ENCODE measurements around the gene TMTC4. TPM values are rescaled to one million over a fixed set of nuclear protein-coding genes. Genes with fewer than 3 reads are reported as not detected.

Gene TMTC4
- polyA plus RNA-seq, 3 donors = 2.1 to 11.5 (median 3.9) TPM

DNA sequence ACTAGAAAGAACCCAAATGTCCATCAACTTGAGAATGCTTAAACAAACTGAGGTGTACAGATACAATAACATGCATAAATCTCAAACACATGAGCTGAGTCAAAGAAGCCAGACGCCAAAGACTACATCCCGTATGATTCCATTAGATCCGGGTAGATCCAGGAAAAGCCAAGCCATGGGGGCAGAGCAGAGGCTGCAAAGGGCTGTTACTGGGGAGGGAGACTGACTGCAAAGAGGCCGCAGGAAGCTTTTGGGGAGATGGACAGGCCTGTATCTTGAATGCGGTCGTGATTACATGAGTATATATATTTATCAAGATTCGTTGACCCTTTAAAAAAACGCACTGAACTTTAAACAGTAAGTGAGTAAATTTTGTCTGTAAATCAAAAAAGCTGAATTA is 114.7 kb downstream of the TMTC4 start:
- no peak overlapping the region for H3K4me3 ChIP-seq (replicated peaks in 1 of 3; ENCODE audit: low read depth in 2 of 3, low read length in 3 of 3)
- DNase-seq = no peak

More for the DNA sequence above, 114.7 kb downstream of the TMTC4 start:
- Histone ChIP-seq H3K36me3 (replicated peaks in 1 of 2; ENCODE audit: control insufficient read depth in 1 of 2, insufficient read depth in 2 of 2, low read length in 2 of 2) (no peaks in the 10 kb centered on the region), H3K4me1 (ENCODE audit: control insufficient read depth in 1 of 2, insufficient read depth in 2 of 2, low read length in 2 of 2) (no peaks in the 10 kb centered on the region), H3K79me2 (ENCODE audit: insufficient read depth, low read length) (no peaks in the 10 kb centered on the region), H4K20me1 (ENCODE audit: insufficient read depth, low read length) (no peaks in the 10 kb centered on the region), H3K9ac (ENCODE audit: insufficient read depth, low read length, poor library complexity, severe bottlenecking) (no peak overlapping the region), H3K27me3 (ENCODE audit: control insufficient read depth in 2 of 2, insufficient read depth in 2 of 2, low read length in 2 of 2) (no peaks in the 10 kb centered on the region), H3K4me2 (replicated peaks; ENCODE audit: extremely low read depth, low read length, poor library complexity, severe bottlenecking) (no peak overlapping the region), H3K9me3 (replicated peaks in 1 of 2; ENCODE audit: control insufficient read depth in 1 of 2, insufficient read depth in 1 of 2, low read length in 2 of 2) (no peaks in the 10 kb centered on the region), H3K27ac (ENCODE audit: low read depth in 1 of 2, low read length in 2 of 2) (no peak overlapping the region), H2AFZ (ENCODE audit: insufficient read depth, low read depth, low read length, poor library complexity, severe bottlenecking) (no peak overlapping the region)
- Mint-ChIP-seq H3K36me3 (no peaks in the 10 kb centered on the region), H3K27me3 (ENCODE audit: low read depth in 3 of 3) (peaks cover 1 to 5% (median 2%) of the 10 kb centered on the region in 3 donors), H3K4me3 (no peak overlapping the region), H3K4me1 (no peaks in the 10 kb centered on the region), H3K27ac (no peak overlapping the region), H3K9me3 (no peaks in the 10 kb centered on the region)
- intact Hi-C loops (cut with micrococcal nuclease) = no loop called here
- WGBS (ENCODE audit: insufficient coverage) = no CpG with 5 or more reads among the region's 8 CpGs
- TF ChIP-seq CTCF (IDR thresholded peaks at IDR 0.05) = no peak

Other genes starting within 250 kb of the TMTC4 start
- gene GGACT, start 86.0 kb downstream of the TMTC4 start, polyA plus RNA-seq = 1 to 10 TPM; 1.7 to 8.3 (median 6.5) TPM